IPS-NIHi11 (cell line): ENCODE measurements around the gene SSC5D.
A peak's percentile ranks its signal among the peaks of the same experiment; 100 is the strongest.

Source experiments
- DNase-seq: peaks from one replicate; pipeline ENCODE4 v3.0.0; 2012; ENCODE audit warnings: mixed read lengths, low spot score

SSC5D gene

DNA sequence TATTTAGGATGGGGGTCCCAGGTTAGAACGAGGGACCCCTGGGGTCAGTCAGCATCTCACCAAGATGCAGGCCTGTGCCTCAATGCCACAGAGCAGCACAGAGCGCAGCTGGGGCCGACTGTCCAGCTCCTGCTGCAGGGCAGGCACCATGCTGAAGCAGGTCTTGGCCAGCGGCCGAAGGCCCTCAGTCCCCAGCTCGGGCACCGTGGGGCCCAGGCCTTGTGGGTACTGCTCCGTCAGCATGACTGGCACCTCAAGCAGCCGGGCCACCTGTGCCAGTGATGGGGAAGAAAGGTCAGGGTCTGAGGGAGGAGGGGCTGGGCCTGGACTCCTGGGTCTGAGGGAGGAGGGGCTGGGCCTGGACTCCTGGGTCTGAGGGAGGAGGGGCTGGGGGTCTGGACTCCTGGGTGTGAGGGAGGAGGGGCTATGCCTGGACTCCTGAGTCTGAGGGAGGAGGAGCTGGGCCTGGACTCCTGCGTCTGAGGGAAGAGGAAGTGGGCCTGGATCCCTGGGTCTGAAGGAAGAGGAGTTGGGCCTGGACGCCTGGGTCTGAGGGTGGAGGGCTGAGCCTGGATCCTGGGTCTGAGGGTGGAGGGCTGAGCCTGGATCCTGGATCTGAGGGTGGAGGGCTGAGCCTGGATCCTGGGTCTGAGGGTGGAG lies 32.5 kb upstream of the SSC5D start:
- no peak for DNase-seq

DNA sequence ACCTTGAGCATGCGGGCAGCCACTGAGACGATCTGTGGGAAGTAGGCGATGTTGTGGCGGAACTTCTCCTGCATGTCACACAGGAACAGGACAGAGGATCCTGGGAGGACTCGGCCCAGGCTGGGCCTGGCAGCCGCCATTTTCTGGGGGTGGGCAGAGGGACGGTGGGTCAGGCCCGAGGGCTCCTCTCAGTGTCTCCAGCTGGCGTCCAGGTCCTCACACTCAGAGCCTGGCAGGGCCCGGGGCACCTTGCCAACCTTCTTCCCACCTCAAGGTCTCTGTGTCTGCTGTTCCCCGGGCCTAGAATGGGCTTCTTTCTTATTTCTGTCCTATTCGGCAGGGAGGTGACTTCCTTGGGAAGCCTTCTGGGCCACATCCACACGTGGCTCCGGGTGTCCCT lies 31.9 kb upstream of the SSC5D start:
- no peak for DNase-seq

GRCh38 chr19:55457683-55458457 lies 30.4 kb upstream of the SSC5D start:
- DNase-seq: no peak

DNA sequence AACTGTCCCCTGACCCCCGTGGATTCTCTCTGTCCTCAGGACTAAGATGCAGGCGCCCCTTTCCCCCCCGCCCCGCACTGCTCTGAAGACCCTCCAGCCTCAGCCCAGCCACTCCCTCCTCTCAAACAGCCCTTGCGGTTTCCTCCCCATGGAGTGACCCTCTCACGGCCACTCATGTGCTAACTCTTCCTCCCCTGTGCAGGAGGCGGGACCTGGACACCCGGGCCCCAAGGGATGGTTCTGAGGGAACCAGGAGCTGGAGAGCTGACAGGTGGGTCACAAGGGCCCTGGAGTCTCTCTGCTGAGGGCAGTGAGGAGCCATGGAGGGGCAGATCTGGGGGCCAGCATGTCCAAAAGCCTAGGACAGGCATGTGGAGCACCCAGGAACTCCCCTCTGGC lies 28.7 kb upstream of the SSC5D start:
- no peak for DNase-seq

- no peak for DNase-seq
Observed at GRCh38 chr19:55459950-55460657, 28.1 kb upstream of the SSC5D start.

DNA sequence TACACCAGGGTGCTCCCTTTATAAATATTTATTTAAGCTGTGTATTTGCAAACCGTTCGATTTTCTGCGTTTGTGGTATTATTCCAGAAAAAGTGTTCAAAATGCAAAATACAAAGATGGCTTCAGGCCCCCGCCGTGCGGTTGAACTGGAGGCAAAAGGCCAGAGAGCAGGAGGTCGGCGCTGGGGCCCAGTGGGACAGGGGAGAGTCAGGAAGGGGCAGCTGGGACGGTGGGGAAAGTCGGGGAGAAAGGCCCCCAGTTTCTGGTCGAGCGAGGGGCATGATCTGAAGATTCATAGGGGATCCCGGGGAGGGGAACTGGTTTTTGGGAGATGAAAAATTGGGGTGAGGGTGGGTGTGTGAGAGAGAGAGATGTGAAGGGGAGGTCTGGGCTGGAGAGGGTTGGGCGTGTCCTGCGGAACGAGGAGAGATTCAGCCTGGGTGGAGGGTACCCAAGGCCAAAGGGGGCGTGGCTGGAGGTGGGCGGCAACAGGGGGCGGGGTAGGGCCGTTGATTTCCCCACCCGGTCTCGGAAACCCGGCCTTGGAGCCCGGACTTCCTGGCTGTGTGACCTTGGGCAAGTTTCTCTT lies 27.5 kb upstream of the SSC5D start:
- peak; percentile 84 for DNase-seq

- peak; percentile 94 for DNase-seq
Observed at GRCh38 chr19:55461259-55461973, 26.8 kb upstream of the SSC5D start, which contains the start of gene ISOC2. Gene ISOC2, minus strand, starts transcription at chr19:55461642. Its CDS starts 5,156 bp downstream, at chr19:55456486.

- no peak for DNase-seq
Observed at GRCh38 chr19:55461974-55462626, 26.1 kb upstream of the SSC5D start.

DNA sequence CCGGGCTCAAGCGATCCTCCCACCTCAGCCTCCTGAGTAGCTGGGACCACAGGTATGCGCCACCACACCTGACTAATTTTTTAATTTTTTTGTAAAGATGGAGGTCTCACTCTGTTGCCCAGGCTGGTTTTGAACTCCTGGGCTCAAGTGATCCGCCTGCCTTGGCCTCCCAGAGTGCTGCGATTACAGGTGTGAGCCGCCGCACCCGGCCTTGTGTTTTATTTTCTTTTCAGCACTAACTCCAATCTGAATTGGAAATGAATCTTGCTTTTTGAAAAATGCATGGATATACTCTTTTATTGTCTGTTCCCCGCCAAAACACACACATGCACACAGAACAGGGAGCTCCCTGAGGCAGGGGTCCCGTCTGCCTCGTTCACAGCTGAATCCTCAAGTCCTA lies 25.5 kb upstream of the SSC5D start:
- DNase-seq: no peak

DNA sequence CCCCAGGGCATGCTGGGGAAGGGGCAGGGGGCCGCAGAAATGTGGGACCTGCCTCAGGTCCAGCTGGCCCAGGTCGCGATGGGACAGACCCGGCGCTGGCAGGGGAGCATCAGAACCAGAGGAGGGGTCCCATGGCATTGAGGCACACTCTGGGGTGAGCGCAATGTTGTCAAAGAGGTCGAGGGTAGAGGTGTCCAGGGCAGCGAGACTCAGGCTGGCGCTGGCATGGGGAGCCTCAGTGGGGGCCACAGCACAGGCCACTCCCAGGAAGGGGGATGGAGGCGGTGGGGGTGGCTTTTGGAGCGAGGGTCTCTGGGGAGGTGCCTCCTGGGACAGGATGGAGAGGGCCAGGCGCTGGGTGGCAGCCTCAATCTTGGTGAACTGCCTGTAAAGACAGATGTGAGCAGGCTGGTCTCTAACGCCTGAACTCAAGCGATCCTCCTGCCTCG lies 24.6 kb upstream of the SSC5D start:
- DNase-seq: no peak

DNA sequence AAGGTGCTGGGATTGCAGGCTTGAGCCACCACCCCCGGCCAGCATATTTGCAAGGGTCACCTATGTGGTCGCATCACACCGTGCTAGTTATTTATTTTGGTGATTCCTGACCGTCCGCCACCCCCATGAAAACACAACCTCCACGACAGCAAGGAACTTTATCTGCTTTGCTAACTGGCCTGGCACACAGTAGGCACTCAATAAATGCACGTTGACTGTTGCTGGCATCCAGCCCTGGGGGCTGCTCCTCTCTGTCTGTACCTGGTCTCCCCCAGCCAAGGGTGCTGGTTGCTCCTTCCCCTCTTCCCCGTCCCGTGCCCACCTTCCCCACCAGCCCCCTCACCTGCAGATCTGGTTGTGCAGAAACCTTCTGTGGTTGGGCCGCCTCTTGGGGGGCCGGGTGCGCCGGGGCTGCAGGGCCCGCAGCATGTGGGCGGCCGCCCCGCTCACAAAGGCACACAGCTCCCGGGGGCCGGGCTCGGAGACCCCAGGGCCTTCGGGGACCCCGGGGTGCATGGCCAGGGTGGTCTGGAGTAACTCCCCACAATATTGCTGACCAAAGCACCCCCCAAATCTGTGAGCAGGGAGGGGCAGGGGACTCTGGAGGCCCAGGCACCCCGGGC lies 24.1 kb upstream of the SSC5D start:
- DNase-seq: no peak

DNA sequence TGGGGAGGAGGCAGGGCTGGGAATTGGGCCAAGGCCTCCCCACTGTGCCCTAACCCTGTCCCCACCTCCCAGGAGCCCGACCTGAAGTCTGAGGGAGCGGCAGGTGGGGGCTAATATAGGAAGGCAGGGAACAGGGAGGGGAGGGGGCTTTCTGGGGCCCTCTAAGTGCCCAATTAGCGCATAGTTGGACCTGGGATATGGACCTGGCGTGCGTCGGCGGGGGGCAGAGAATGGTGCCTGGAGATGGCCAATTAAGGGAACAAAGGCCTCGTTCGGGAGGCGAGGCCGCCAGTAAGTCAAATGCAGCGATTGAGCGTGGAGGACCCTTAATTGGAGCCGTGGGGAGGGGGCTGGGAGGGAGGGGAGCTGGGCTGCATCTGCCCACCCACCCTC lies 23.6 kb upstream of the SSC5D start, which contains the start of gene C19orf85:
TSS of gene C19orf85 (minus strand) at position 90 of the 393 bp plus-strand sequence. CDS start 197 bp downstream, outside the sequence.
- no peak for DNase-seq

DNA sequence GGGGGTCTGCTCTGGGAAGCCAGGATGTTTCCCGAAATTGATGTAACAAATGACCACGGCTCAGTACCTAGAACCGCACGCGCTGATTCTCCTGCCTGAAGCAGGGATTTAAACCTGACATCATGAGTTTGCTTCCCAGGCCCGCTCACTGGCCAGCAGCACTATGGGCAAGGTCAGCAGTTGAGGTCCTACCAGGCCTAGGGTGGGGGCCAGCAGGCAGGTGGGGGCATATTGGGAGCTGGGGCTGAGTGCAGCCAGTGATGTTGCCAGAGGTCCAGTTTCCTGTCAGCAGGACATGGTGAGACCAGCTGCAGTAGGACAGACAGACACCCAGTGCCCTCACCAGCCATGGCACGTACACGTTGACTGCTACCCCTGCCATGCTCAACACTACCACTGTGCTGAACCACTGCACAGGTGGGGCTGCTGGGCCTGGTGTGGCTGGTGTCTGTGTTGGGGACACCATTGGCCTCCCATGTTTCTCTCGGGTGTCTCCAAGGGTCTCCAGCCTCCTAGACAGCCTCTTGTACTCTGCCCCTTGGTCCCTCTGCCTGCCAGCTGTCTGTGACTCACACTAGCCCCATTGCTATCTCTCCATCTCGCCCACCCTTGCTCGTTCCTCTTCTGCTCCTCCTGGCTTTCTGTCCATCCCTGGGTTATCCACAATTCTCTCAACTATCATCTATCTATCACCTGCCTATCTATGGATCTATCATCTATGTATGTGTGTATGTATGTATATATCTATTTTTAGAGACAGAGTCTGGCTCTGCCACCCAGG lies 22.6 kb upstream of the SSC5D start:
- DNase-seq: no peak

- DNase-seq: no peak
Observed at GRCh38 chr19:55466241-55466614, 22.0 kb upstream of the SSC5D start.

- DNase-seq: peak; percentile 84
Observed at GRCh38 chr19:55467236-55468053, 20.8 kb upstream of the SSC5D start.

GRCh38 chr19:55468054-55468393 lies 20.2 kb upstream of the SSC5D start:
- no peak for DNase-seq

DNA sequence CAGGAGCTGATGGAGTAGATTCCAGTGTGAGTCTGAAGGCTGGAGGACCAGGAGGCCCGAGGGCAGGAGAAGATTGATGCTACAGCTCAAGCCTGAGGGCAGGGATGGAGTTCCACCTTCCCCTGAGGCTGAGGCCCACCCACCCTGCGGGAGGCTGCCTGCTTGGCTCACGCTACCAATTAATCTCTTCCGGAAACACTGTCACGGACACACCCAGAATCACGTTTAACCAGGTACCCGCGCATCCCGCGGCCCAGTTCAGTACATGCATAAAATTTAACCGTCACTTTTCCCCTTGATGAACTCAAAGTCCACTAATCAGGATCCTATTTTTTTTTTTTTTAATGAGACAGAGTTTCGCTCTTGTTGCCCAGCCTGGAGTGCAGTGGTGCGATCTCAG lies 17.0 kb upstream of the SSC5D start:
- no peak for DNase-seq

GRCh38 chr19:55472463-55472862 lies 15.8 kb upstream of the SSC5D start:
- DNase-seq: no peak
